GM12873 (cell line): ENCODE measurements around the gene VAC14.

ENCODE experiments used
- TF ChIP-seq, protein P1 (sequence below): IDR thresholded peaks from 2 replicates; pipeline ENCODE4 v1.5.1; 2012; ENCODE audit warnings: low read depth, mild to moderate bottlenecking, moderate library complexity, low read length, control low read depth; ENCODE audit not compliant: insufficient read depth; ENCODE audit errors: missing control alignments

The VAC14 gene

DNA sequence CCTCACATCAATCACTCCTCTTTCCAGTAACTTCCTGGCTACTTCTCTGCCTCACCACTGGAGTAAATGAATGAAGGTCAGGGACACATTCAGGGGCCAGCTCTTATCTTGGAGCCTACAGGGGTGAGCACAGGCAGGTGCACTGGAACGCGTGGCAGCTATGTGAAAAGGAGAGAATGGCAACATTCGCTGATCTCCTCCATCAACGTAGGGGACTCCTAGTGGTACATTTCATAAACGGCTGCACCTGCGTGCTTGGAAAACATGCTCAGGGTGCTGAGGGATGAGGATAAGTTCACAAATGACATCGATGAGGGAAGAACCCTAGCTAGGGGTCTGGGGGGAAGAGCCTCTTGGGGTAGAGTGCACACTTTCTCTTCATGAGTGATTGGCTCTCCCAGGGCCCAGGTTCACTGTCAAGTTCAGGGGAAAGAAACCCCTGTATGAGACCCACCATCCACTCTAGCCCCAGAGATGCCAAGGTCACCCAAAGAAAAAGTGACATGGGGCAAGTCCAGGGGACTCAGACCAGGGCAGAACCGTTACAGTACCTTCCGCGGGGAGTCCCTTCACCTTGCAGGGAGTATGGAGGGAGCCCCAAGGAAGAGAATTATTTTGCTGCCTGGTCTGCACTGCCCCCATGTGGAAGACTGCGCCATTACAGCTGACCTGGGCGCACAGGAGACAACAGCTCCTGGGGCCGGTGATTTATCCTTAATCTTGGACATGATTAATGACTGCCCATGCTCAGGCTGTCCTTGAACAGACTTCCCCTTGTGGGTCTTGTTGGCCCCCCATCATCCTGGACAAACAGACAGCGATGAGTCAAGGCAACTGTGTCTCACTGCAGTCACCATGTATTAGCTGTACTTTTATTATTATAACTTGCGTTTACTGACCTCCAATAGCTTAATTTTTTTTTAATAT, 30.1 kb downstream of the VAC14 start:
- TF ChIP-seq, protein P1, sequence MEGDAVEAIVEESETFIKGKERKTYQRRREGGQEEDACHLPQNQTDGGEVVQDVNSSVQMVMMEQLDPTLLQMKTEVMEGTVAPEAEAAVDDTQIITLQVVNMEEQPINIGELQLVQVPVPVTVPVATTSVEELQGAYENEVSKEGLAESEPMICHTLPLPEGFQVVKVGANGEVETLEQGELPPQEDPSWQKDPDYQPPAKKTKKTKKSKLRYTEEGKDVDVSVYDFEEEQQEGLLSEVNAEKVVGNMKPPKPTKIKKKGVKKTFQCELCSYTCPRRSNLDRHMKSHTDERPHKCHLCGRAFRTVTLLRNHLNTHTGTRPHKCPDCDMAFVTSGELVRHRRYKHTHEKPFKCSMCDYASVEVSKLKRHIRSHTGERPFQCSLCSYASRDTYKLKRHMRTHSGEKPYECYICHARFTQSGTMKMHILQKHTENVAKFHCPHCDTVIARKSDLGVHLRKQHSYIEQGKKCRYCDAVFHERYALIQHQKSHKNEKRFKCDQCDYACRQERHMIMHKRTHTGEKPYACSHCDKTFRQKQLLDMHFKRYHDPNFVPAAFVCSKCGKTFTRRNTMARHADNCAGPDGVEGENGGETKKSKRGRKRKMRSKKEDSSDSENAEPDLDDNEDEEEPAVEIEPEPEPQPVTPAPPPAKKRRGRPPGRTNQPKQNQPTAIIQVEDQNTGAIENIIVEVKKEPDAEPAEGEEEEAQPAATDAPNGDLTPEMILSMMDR: peak; percentile 94

DNA sequence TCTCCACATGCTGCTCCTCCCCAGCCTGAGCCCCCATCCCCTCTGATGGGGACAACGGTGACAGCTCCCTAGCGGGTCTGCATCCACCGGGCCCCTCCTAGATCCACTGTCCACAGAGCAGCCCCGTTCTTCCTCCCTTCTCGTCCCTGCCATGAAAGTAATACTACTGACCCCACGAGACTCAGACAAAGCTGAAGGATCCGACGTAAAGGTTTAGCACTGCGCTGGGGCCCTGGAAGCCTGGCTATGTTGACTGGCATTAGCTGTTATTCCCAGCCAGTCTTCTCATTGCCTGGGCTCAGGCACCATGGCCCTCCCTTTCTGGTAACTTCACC, 30.7 kb downstream of the VAC14 start:
- TF ChIP-seq, protein P1: no peak

- TF ChIP-seq, protein P1: no peak
Measured at GRCh38 chr16:70769761-70770160, 31.2 kb downstream of the VAC14 start.

DNA sequence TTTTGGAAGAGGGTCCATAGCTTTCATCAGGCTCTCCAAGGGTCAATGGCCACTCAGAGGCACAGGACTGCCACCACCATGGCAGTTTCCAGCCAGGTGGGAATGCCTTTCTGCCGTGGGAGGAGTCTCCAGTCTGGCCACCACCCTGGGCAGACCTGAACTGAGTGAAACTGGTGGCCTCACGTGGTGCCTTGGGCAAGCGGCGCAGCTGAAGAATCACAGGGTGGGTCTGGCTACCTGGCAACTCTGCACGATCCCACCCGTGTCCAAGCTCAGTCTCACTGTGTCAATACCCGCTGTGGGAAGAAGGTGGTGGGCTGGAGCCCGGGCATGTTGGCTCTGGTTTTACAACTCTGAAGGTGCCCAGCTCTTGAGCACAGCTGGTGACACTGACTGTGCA, 31.8 kb downstream of the VAC14 start:
- TF ChIP-seq, protein P1: no peak

DNA sequence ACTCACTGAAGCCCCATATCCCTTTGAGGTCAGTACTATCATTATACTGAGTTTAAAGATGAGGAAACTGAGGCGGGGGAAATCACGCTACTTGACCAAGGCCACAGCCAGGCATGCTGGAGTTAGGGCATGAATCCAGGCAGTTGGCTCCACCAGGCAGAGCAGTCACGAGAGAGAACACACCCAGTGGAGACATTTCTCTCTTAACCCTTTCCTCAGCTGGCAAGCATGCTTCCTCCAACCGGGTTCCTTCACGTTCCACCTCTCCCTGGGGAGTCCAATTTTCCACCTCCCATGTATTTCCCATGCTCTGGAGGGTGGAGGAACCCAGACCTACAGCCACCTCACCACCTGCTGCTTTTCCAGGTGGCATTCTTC, 32.8 kb downstream of the VAC14 start:
- TF ChIP-seq, protein P1: no peak

- TF ChIP-seq, protein P1: no peak
Measured at GRCh38 chr16:70767377-70768202, 33.4 kb downstream of the VAC14 start.

- TF ChIP-seq, protein P1: no peak
Measured at GRCh38 chr16:70766658-70767057, 34.3 kb downstream of the VAC14 start.
